NAMALWA (cell line): ENCODE data around the gene RPS14.
"Not testable (repeated sequence)": the region's sequence is repeated elsewhere in the genome, so short reads cannot be mapped to it uniquely, and the experiment has no call there.

Experiments used
- DNase-seq: peaks from one replicate; pipeline ENCODE4 v3.0.0-alpha.2; 2015; ENCODE audit warnings: low spot score

The RPS14 gene

GRCh38 chr5:150479416-150479815, 29.9 kb upstream of the RPS14 start:
- no peak for DNase-seq

- DNase-seq, result not testable (repeated sequence)
Measured at GRCh38 chr5:150476568-150476967, 27.0 kb upstream of the RPS14 start.

DNA sequence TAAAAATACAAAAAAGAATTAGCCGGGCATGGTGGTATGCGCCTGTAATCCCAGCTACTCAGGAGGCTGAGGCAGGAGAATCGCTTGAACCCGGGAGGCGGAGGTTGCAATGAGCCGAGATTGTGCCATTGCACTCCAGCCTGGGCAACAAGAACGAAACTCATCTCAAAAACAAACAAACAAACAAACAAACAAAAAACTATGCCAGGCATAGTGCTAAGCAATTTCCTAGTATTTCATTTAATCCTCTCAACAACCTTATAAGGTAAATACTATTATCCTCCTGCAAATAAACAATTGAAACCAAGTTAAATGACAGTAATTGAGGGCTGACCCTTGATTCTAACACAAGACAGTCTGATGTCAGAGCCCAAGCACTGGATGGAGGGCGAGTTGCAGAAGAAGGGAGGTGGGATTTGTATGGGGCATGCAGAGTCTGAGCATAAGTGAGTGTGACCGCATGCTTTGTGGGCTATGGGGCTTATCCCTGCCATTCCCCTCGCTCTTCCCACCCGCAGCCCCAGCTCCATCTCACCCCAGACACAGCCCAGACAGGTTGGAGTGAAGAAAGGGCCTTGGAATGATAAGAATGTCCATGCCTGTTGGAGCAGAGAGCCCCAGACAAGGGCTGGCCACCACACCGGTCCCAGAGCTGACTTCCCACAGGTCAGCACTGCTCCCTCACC, 24.3 kb upstream of the RPS14 start:
- DNase-seq, result no peak

DNA sequence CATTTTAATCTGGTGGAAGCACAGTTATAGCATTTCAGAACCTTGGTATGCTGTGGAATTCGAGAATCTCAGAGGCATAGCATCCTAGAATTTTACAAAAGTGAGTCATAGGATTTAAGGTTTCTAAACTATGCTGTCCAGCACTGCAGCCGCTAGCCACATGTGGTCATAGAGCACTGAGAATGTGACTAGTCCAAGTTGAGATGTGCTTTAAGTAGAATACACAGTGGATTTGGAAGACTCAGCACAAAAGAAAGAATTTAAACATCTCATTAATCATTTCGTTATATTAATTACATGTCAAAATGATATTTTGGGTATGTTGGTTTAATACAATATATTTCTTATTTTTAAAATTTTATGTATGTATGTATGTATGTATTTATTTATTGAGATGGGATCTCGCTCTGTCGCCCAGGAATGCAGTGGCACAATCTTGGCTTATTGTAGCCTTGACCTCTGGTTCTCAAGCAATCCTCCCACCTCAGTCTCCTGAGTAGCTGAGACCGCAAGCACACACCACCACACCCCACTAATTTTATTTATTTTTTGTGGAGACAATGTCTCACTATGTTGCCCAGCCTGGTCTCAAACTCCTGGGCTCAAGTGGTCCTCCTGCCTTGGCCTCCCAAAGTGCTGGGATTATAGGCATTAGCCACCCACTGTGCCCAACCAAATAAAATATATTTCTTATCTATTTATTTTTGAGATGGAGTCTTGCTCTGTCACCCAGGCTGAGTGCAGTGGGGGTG, 20.4 kb upstream of the RPS14 start:
- no peak for DNase-seq

- DNase-seq, result no peak
Measured at GRCh38 chr5:150468206-150468605, 18.7 kb upstream of the RPS14 start.

- no peak for DNase-seq
Measured at GRCh38 chr5:150465927-150466326, 16.4 kb upstream of the RPS14 start.

GRCh38 chr5:150464554-150465012, 15.0 kb upstream of the RPS14 start:
- DNase-seq, result no peak

DNA sequence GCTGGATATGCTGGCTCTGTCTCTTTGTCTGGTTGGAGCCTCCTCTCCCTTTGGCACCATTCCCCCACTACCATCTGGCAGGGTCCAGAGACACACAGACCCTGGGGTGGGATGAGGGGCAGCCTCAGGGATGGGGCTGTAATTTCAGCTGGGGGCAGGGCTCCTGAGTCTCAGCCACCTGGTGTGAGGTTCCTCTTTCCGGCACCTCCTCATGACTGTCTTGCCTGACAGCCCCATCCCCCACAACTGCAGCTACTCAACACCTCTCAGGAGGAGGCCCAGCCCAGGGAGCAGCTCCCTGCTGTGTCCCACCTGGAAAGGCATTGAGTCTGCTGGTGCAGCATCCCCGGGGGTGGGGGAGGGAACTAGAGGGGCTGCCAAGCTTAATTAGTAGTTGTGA, 11.7 kb upstream of the RPS14 start:
- peak; percentile 82 for DNase-seq

DNA sequence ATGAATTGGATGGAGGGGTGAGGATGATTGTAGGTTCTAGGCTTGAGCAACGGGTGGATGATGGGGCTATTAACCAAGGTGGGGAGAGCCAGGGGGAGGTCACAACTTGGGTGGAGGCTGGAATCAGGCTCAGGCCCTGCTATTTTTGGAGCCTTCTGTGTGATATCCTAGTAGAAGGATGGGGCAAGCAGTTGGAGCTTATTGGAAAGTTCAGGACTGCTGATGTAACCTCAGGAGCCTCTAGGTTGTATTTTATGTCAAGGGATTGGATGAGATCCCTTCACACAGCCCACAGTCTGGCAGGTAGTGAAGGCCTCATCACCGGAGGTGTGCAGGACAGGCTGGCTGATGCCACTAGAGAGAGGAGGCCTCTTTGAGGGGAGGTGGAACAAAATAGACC, 11.2 kb upstream of the RPS14 start:
- DNase-seq, result no peak

GRCh38 chr5:150458802-150459557, 9.4 kb upstream of the RPS14 start:
- peak; percentile 76 for DNase-seq

DNA sequence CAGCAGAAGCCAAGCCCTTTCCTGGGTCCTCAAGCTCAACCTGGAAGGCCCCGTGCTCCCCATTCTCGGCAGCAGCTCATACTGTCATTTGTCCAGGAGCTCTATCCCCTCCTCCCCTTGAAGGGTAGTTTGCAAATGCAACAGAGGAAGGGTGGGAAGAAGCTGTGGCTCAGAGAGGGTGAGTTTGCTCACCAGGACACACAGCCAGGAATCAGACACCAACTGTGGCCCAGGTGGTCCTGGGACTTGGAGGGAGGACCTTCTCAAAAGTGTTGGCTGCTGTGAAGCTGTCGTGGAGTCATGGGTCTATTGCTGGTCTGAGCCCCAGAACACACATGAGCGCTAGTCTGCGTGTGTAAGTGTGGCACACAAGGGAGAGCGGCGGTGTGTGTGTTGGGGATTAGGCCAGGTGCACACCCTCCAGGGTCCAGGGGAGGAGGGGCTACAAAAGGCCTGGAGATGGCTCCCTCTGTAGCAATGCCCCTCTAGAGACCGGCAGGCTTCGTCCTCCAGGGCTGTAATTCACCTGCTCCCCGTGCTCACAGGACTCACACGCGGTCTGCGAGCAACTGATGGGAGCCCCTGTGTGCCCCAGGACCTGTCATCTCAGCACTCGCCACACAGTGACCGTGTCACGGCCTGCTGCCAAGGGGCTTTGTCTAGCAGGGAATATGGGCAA, 8.2 kb upstream of the RPS14 start:
- no peak for DNase-seq

GRCh38 chr5:150457121-150457520, 7.6 kb upstream of the RPS14 start:
- DNase-seq, result no peak

DNA sequence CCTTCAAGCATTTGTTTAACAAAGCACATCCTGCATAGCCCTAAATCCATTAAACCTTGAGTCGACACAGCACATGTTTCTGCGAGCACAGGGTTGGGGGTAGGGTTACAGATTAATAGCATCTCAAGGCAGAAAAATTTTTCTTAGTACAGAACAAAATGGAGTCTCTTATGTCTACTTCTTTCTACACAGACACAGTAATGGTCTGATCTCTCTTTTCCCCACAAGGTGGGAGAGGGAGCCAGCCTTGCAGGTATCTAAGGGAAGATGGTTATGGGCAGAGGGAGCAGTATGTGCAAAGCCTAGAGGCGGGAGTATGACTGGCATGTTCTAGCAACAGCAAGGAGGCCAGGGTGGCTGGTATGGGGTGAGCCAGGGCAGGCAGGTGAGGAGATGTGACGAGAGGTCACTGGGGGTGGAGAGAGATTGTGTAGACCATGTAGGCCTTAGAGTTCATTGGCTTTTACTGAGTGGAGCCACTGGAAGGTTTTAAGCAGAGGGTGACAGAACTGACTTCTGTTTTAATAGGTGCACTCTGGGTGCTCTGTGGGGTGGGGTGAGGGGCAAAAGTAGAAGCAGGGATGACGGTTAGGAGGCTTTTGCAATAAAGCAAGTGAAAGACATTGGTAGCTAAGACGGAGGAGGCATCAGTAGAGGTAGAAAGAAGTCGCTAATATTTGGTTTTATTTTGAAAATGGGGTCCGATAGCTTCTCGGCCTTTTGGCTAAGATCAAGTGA, 5.1 kb upstream of the RPS14 start:
- no peak for DNase-seq

DNA sequence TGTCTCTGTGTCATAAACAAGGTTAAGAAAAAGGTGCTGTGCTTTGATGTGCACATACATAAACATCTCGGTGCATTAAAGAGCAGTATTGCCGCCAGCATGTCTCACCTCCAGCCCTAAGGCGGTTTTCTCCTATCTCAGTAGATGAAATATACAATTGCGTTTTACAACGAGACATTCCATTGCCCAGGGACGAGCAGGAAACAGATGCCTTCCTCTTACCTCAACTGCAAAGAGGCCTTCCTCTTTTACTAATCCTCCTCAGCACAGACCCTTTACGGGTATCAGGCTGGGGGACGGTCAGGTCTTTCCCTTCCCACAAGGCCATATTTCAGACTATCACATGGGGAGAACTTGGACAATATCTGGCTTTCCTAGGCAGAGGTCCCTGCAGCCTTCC, 4.5 kb upstream of the RPS14 start:
- not testable (repeated sequence) for DNase-seq

DNA sequence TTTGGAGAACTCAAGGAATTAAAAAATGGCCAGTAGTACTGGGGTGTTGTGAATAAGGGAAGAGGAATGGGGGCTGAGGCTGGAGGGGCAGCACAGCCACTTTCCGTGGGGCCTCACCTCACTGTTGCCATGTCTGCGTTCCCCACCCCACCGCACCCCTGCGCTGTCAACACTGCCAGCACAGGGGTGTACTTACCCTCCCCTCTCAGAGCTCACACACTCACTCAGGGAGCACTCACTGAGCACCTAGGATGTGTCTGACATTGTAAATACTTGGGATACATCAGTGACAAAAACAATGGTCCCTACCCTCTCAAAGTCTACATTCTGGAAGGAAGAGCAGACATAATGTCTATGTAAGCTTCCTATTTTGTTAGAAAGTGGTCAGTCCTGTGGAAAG, 3.4 kb upstream of the RPS14 start:
- no peak for DNase-seq

DNA sequence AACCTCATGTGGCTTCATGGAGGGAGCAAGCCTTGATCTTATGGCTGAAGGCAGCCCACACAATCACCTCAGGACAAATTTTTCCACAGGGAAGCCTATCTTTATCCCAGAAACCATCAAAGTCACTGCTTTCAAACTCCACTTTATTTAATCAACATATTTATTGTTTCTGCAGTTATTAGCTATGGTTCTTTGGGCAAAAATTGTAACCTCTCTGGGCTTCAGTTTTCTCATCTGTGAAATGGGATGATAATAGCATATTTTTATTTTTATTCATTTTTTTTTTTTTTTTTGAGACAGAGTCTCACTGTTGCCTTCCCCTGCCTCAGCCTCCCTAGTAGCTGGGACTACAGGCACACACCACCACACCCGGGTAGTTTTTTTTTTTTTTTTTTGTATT, 2.1 kb upstream of the RPS14 start:
- DNase-seq, result no peak

GRCh38 chr5:150448952-150449516, 505 bp downstream of the RPS14 start:
- no peak for DNase-seq

- DNase-seq, result no peak
Measured at GRCh38 chr5:150448334-150448733, 1.2 kb downstream of the RPS14 start.

GRCh38 chr5:150447188-150447587, 2.4 kb downstream of the RPS14 start:
- no peak for DNase-seq

DNA sequence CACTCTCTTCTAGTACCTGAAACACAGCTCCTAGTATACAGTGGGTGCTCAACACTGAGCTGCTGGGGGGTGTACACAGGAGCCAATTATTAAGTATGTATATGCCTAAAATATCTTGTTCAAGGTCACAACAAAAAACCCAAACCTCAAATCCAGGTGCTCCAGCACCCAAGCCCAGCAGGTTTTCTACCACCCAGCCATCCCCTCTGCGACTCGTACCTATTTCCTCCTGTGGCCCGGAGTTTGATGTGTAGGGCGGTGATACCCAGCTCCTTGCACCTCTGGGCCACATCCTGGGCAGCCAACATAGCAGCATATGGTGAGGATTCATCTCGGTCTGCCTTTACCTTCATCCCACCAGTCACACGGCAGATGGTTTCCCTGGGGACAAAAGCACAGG, 3.0 kb downstream of the RPS14 start:
- DNase-seq, result no peak

GRCh38 chr5:150446088-150446487, 3.5 kb downstream of the RPS14 start:
- DNase-seq, result no peak
